H9 (cell line): ENCODE measurements around the gene FBXL16. TPM values are rescaled to one million over a fixed set of nuclear protein-coding genes. Genes with fewer than 3 reads are reported as not detected.

ENCODE experiments used
- DNase-seq: peaks from one replicate; pipeline ENCODE4 v3.0.0-alpha.2; 2017
- H2AFZ ChIP-seq: one replicate; pipeline ENCODE4 v1.6.1; 2013; ENCODE audit warnings: mild to moderate bottlenecking, low read length, control low read depth, moderate library complexity
- H2AK5ac ChIP-seq: 2 replicates; pipeline ENCODE4 v1.6.1; 2013; ENCODE audit warnings: low read length, control low read depth, mixed read lengths; ENCODE audit not compliant: insufficient read length
- H2BK120ac ChIP-seq: one replicate; pipeline ENCODE4 v1.6.1; 2013; ENCODE audit warnings: low read depth, mild to moderate bottlenecking, low read length, control low read depth, inconsistent platforms; ENCODE audit not compliant: poor library complexity, severe bottlenecking
- H2BK12ac ChIP-seq: 2 replicates; pipeline ENCODE4 v1.6.1; 2013; ENCODE audit warnings: low read length, control low read depth, mixed read lengths, low read depth; ENCODE audit not compliant: insufficient read length
- H2BK15ac ChIP-seq: 2 replicates; pipeline ENCODE4 v1.6.1; 2013; ENCODE audit warnings: low read depth, low read length, control low read depth
- H2BK20ac ChIP-seq: one replicate; pipeline ENCODE4 v1.6.1; 2013; ENCODE audit warnings: low read depth, mild to moderate bottlenecking, low read length, control low read depth, inconsistent platforms; ENCODE audit not compliant: poor library complexity, severe bottlenecking
- H2BK5ac ChIP-seq: 2 replicates; pipeline ENCODE4 v1.6.1; 2013; ENCODE audit warnings: low read length, control low read depth, mixed read lengths; ENCODE audit not compliant: insufficient read length
- H3K14ac ChIP-seq: 2 replicates; pipeline ENCODE4 v1.6.1; 2013; ENCODE audit warnings: low read length, control low read depth; ENCODE audit not compliant: insufficient read depth
- H3K18ac ChIP-seq: 2 replicates; pipeline ENCODE4 v1.6.1; 2013; ENCODE audit warnings: low read depth, mild to moderate bottlenecking, mixed read lengths, low read length, control low read depth; ENCODE audit not compliant: insufficient read length
- H3K23ac ChIP-seq: 2 replicates; pipeline ENCODE4 v1.6.1; 2013; ENCODE audit warnings: low read length, control low read depth, mixed read lengths, low read depth; ENCODE audit not compliant: insufficient read length
- H3K23me2 ChIP-seq: 2 replicates; pipeline ENCODE4 v1.6.1; 2013; ENCODE audit warnings: low read depth, mild to moderate bottlenecking, mixed read lengths, low read length, control low read depth; ENCODE audit not compliant: insufficient read length, poor library complexity, severe bottlenecking
- H3K27ac ChIP-seq: 2 replicates; pipeline ENCODE4 v1.5.1; 2013; ENCODE audit warnings: low read length, control low read depth, mixed read lengths, low read depth; ENCODE audit not compliant: insufficient read length
- H3K27me3 ChIP-seq: 2 replicates; pipeline ENCODE4 v1.6.1; 2013; ENCODE audit warnings: low read length, control low read depth, inconsistent platforms; ENCODE audit not compliant: insufficient read depth
- H3K4ac ChIP-seq: 2 replicates; pipeline ENCODE4 v1.6.1; 2013; ENCODE audit warnings: low read depth, mild to moderate bottlenecking, control low read depth, inconsistent platforms, low read length, moderate library complexity
- H3K4me1 ChIP-seq: 2 replicates; pipeline ENCODE4 v1.6.1; 2013; ENCODE audit warnings: low read length, control low read depth, inconsistent platforms; ENCODE audit not compliant: insufficient read depth
- H3K4me2 ChIP-seq: 2 replicates; pipeline ENCODE4 v1.6.1; 2013; ENCODE audit warnings: low read length, control low read depth, mixed read lengths; ENCODE audit not compliant: insufficient read length, insufficient read depth
- H3K56ac ChIP-seq: 2 replicates; pipeline ENCODE4 v1.6.1; 2013; ENCODE audit warnings: low read depth, mild to moderate bottlenecking, mixed read lengths, low read length, control low read depth; ENCODE audit not compliant: insufficient read length
- H3K79me1 ChIP-seq: 2 replicates; pipeline ENCODE4 v1.6.1; 2013; ENCODE audit warnings: low read depth, mild to moderate bottlenecking, moderate library complexity, low read length, control low read depth, inconsistent platforms; ENCODE audit not compliant: insufficient read depth, poor library complexity, severe bottlenecking
- H3K79me2 ChIP-seq: 2 replicates; pipeline ENCODE4 v1.6.1; 2013; ENCODE audit warnings: low read length, control low read depth, inconsistent platforms; ENCODE audit not compliant: insufficient read depth
- H3K9ac ChIP-seq: 2 replicates; pipeline ENCODE4 v1.6.1; 2013; ENCODE audit warnings: low read length, control low read depth, mixed read lengths; ENCODE audit not compliant: insufficient read length; ENCODE audit errors: extremely low read depth
- H3K9me3 ChIP-seq: one replicate; pipeline ENCODE4 v1.6.1; 2013; ENCODE audit warnings: low read depth, low read length, inconsistent platforms; ENCODE audit not compliant: control insufficient read depth
- H3T11ph ChIP-seq: one replicate; pipeline ENCODE4 v1.6.1; 2013; ENCODE audit warnings: mild to moderate bottlenecking, low read length, control low read depth, inconsistent platforms
- H4K20me1 ChIP-seq: one replicate; pipeline ENCODE4 v1.6.1; 2013; ENCODE audit not compliant: control insufficient read depth, insufficient read length, insufficient read depth
- H4K5ac ChIP-seq: 2 replicates; pipeline ENCODE4 v1.6.1; 2013; ENCODE audit warnings: low read depth, mild to moderate bottlenecking, mixed read lengths, low read length, control low read depth; ENCODE audit not compliant: insufficient read length
- H4K8ac ChIP-seq: replicated peaks from 2 replicates; pipeline ENCODE4 v1.6.1; 2013; ENCODE audit warnings: low read length, control low read depth, mixed read lengths, low read depth; ENCODE audit not compliant: insufficient read length
- H4K91ac ChIP-seq: 2 replicates; pipeline ENCODE4 v1.6.1; 2013; ENCODE audit warnings: low read depth, mild to moderate bottlenecking, moderate library complexity, mixed read lengths, low read length, control low read depth; ENCODE audit not compliant: insufficient read length
- H3K27ac Mint-ChIP-seq, 3 experiments: 2 replicates in 2 of 3; 3 replicates in 1 of 3; pipeline ENCODE4 v1.8.0; 2020 to 2021; ENCODE audit warnings: mixed read lengths in 3 of 3, mild to moderate bottlenecking in 1 of 3, moderate library complexity in 1 of 3
- H3K27me3 Mint-ChIP-seq: 2 replicates; pipeline ENCODE4 v1.8.0; 2021; ENCODE audit warnings: low read depth, mild to moderate bottlenecking, moderate library complexity, mixed read lengths
- H3K36me3 Mint-ChIP-seq, 3 experiments: 2 replicates in 2 of 3; 3 replicates in 1 of 3; pipeline ENCODE4 v1.8.0; 2020 to 2021; ENCODE audit warnings: low read depth in 3 of 3, mixed read lengths in 3 of 3; ENCODE audit not compliant: insufficient read depth in 1 of 3
- H3K4me1 Mint-ChIP-seq, 2 experiments: 2 replicates each; pipeline ENCODE4 v1.8.0; 2020; ENCODE audit warnings: mixed read lengths in 2 of 2
- H3K4me3 Mint-ChIP-seq, 2 experiments: 2 replicates in 1 of 2; 3 replicates in 1 of 2; pipeline ENCODE4 v1.8.0; 2020 to 2021; ENCODE audit warnings: mild to moderate bottlenecking in 2 of 2, mixed read lengths in 2 of 2, moderate library complexity in 1 of 2
- H3K9me3 Mint-ChIP-seq, 2 experiments: 2 replicates in 1 of 2; 3 replicates in 1 of 2; pipeline ENCODE4 v1.8.0; 2020; ENCODE audit warnings: mild to moderate bottlenecking in 2 of 2, mixed read lengths in 2 of 2, moderate library complexity in 1 of 2
- WGBS: extraction: QIAGEN DNeasy Blood & Tissue Kit; methylation state at CpG from one replicate; pipeline ENCODE4 v1.1.7; 2013; ENCODE audit warnings: missing lambda C conversion rate, low lambda C conversion rate, mixed read lengths; ENCODE audit not compliant: insufficient read length; ENCODE audit errors: extremely low coverage; 5-methylcytosine and 5-hydroxymethylcytosine counted together
- total RNA-seq: library from RNA; stranded (reverse); gene quantifications from 2 replicates; pipeline ENCODE4 v1.2.1, GENCODE V29; 2021
- TF ChIP-seq, protein P1 (sequence below): fragments of 200-600 bp; sonication (generic); conservative IDR thresholded peaks from 3 replicates; pipeline ENCODE4 v1.8.0; 2021; ENCODE audit warnings: antibody characterized with exemption, mild to moderate bottlenecking

The FBXL16 gene
- total RNA-seq, 1 experiment from 2014 or later, result 9.6 TPM

DNA sequence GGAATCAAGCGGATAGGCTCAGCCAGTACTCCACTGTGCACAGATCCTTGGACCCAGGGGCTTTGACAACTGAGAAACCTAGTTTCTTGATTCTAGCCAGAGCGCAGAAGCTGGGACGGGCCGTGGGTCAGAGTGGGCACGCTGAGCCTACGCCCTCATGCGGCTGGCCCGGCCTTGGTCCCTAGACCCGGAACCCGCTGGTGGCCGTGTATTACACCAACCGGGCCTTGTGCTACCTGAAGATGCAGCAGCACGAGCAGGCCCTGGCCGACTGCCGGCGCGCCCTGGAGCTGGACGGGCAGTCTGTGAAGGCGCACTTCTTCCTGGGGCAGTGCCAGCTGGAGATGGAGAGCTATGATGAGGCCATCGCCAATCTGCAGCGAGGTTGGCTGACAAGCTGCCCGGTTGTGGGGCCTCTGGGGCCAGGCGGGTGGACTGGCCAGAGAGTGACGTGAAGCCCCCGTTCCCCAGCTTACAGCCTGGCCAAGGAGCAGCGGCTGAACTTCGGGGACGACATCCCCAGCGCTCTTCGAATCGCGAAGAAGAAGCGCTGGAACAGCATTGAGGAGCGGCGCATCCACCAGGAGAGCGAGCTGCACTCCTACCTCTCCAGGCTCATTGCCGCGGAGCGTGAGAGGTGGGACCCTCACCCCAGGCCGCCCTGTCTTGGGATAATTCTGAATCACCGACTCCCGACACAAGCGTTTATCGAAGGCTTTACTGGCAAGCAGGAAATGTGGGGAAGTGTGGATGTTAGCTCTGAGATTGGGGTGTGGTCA is 24.4 kb downstream of the FBXL16 start:
- Histone ChIP-seq H3K56ac (no peak overlapping the region), H2AK5ac (no peak overlapping the region), H3K4ac (no peak overlapping the region), H2BK120ac (no peak overlapping the region), H2BK15ac (no peak overlapping the region), H4K5ac (no peak overlapping the region), H3T11ph (no peak overlapping the region), H3K18ac (no peak overlapping the region), H3K9me3 (no peaks in the 10 kb centered on the region), H3K23ac (no peak overlapping the region), H3K79me2 (peaks cover 2% of the 10 kb centered on the region; the same call in 1 of the 2 replicates), H3K27me3 (no peaks in the 10 kb centered on the region), H3K79me1 (no peaks in the 10 kb centered on the region), H4K8ac (no peak overlapping the region), H3K9ac (peak overlapping the region; percentile 14), H2BK20ac (no peak overlapping the region), H3K4me2 (peak overlapping the region; percentile 71), H3K23me2 (peaks cover 11% of the 10 kb centered on the region), H3K4me1 (no peaks in the 10 kb centered on the region), H2AFZ (no peak overlapping the region), H3K14ac (no peak overlapping the region), H2BK5ac (no peak overlapping the region), H3K27ac (no peak overlapping the region), H4K91ac (no peak overlapping the region), H4K20me1 (no peaks in the 10 kb centered on the region), H2BK12ac (no peak overlapping the region)
- Mint-ChIP-seq H3K27ac (no peak overlapping the region), H3K4me3 (peak overlapping the region; percentile 81 to 86), H3K4me1 (peaks cover 17 to 35% of the 10 kb centered on the region in 2 experiments), H3K27me3 (no peaks in the 10 kb centered on the region; the same call in 1 of the 2 replicates), H3K9me3 (no peaks in the 10 kb centered on the region), H3K36me3 (peaks cover 14 to 33% (median 32%) of the 10 kb centered on the region in 3 experiments; a peak in 6 of 7 replicates)
- no peak for DNase-seq
- TF ChIP-seq, protein P1, sequence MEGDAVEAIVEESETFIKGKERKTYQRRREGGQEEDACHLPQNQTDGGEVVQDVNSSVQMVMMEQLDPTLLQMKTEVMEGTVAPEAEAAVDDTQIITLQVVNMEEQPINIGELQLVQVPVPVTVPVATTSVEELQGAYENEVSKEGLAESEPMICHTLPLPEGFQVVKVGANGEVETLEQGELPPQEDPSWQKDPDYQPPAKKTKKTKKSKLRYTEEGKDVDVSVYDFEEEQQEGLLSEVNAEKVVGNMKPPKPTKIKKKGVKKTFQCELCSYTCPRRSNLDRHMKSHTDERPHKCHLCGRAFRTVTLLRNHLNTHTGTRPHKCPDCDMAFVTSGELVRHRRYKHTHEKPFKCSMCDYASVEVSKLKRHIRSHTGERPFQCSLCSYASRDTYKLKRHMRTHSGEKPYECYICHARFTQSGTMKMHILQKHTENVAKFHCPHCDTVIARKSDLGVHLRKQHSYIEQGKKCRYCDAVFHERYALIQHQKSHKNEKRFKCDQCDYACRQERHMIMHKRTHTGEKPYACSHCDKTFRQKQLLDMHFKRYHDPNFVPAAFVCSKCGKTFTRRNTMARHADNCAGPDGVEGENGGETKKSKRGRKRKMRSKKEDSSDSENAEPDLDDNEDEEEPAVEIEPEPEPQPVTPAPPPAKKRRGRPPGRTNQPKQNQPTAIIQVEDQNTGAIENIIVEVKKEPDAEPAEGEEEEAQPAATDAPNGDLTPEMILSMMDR, result 0 out of 3 replicates have a peak, but pooled peaks have one; percentile 16
- no CpG with 5 or more reads among the region's 44 CpGs for WGBS
